Stimulated activated CD8-positive, alpha-beta memory T cell treated with anti-CD3 and anti-CD28 coated beads, Interleukin-15, amount 100 ng/mL, for 48 hours (primary cell): ENCODE data around the gene GALNT6.

Experiments used
- DNase-seq, 2 donors: peaks; one replicate each; pipeline ENCODE4 v3.0.0-alpha.2; 2020; ENCODE audit warnings: low read depth in 2 of 2

GALNT6 gene

DNA sequence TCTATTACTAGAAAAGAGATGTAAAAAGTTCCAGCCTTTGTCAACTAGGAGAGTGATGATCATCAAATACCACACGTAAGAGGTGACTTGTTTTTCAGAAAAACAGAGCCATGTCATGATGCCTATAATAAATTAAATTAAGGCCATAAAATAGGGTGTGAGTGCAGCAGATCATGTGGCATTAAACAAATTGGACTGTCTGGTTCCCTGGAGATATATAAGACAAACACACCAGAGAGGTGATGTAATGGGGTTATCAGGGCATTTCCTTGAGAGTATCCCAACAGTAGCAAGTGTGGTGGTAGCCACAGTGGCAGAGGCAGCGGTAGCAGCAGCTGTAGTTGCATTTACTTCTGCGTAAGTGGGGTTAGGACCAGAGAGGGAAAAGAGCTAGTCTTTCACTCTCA is 14.6 kb upstream of the GALNT6 start:
- DNase-seq, result no peak

DNA sequence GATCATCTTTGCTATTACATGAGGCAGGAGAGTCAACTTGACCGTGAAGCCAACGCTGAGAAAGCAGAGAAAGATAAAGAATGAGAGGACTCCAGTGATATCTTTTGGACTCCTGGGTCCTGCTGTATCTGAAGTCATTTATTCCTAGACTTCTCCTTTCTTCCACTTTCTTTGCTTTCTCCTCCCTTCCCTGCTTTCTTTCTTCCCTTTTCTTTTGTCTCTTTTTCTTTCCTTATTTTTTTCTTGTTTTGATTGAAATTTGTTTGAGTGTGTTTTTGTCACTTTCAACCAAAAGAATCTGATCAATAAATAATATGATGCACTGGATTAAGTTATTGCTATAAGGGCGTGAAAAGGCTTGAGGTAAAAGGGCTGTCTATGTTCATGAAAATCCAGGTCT is 13.4 kb upstream of the GALNT6 start:
- DNase-seq, result no peak

DNA sequence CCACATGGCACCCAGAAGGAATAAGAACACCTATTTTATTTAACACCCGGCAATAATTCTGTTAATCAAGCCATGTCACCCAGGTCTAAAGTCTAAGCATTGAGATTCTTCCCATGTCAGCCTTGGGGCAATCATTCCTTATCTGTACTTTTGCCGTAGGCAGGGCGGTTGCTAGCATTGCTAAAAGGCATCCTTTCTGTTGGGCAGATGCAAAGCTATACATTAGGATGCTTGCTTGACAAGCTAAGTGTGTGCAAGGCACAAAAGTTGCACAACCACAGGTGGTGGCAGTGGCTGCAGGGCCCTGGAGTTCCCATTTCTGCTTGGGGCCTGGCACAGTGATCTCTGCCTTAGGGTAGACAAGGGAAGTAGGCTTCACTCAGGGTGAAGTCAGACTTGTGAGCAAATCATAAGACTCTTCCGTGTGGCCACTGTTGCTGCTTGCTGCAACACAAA is 12.5 kb upstream of the GALNT6 start:
- DNase-seq, result no peak

DNA sequence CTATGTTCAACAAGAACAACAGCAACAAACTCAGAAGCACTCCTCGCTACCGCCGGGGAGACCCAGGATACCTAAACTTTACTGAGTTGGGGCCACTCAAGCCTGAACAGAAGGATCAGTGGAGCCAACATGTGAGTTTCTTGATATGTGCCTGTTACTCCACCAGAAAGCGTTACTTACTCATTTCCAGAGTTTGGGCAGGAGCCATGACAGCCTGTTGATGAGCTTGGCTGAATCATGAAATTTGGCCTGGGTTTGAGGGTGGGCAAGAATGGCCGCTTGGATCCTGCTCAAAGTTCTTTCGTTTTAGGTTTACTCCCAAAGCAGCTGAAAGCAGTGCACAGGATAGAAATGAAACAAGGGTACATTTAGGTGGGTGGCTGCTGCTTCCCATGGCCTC is 12.0 kb upstream of the GALNT6 start:
- DNase-seq, result no peak

DNA sequence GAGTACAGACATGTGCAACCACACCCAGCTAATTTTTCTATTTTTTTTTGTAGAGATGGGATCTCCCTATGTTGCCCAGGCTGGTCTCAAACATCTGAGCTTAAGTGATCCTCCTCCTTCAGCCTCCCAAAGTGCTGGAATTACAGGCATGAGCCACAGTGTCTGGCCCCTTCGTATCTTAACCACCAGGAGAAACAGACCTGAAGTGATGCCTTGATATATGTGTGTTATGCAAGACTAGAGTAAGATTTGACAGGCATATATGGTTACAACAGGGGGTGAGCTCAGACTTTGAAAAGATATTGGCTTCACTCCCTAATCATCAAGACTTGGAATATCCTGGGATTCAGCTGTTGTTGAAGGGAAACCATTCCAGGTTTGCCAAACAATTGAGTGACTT is 10.7 kb upstream of the GALNT6 start:
- DNase-seq, result no peak

DNA sequence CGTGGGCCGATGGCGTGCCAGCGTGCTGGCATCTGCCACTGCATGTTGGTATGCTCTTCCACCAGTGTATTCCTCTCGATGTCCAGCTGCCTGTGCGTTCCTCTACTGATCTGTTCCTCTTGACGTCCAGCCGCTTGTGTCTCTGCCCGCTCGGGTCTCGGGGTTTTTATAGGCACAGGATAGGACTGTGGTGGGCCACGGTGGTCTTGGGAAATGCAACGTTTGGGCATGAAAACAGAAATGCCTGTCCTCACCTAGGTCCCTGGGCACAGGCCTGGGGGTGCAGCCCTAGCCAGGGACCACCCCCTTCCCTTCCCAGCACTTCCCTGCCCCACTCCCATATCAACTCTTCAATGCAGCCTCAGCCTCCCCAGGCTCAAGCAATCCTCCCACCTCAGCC is 10.3 kb upstream of the GALNT6 start:
- DNase-seq, result no peak

GRCh38 chr12:51401020-51401419 is 9.8 kb upstream of the GALNT6 start:
- no peak for DNase-seq

DNA sequence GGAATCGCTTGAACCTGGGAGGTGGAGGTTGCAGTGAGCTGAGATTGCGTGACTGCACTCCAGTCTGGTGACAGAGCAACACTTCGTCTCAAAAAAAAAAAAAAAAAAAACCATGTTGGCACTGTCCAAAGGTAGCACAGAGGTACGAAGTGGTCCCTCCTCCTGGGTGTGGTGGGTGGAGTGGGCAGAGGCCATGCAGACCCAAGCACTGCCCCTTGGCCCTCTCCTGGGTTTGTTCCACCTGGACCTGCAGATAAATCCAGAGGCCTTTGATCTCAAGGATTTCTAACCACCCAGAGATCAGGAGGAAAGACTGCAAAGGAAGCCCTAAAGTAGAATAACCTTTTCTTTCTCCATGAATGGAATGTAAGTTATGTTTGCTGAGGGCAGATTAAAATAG is 8.7 kb upstream of the GALNT6 start:
- DNase-seq, result no peak

- no peak for DNase-seq
Observed at GRCh38 chr12:51397670-51398069, 6.5 kb upstream of the GALNT6 start.

DNA sequence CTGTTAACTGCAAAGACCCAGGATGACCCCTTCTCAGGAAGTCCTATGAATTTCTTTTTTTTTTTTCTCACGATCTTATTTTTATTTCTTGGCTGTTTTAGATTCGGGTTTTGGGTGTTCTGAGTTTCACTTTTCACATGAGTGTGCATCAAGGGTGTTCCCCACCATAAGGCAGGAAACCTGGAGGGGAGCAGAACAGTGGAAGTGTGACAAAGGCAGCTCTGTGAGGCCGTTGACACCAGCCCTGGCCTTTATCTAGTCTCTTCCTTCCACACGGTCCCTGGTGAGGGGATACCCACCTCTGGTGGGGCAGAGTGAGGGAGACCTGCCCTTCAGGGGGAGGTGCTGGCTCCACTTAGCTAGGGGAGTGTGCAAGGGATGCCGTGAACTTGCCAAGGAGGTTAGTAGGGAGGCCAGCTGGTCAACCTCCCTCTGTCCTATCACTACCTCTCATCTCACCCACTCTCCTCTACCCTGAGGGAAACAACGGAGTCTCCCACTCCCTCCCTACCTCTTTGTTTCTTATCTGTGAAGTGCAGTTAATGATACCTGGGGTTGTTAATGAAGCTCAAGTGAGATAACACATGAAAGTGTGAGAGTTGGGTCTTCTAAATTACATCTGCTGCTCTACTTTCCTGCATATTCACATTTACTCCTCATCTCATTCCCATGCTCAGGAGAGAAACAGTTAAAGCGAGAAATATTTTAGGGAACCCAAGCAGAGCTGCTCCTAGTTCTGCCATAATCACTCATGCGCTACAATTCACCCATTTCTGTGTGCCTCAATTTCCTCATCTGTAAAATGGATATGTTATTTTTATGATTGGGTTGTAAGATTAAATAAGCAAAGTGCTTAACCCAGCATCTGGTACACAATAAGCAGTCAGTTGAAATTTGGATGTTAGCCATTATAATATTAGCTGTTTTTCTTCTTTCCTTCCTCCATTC is 4.4 kb upstream of the GALNT6 start:
- peak in 1 of 2 donors; percentile 28 for DNase-seq

GRCh38 chr12:51393676-51394545 is 2.7 kb upstream of the GALNT6 start:
- DNase-seq, result peak; percentile 39 to 47

DNA sequence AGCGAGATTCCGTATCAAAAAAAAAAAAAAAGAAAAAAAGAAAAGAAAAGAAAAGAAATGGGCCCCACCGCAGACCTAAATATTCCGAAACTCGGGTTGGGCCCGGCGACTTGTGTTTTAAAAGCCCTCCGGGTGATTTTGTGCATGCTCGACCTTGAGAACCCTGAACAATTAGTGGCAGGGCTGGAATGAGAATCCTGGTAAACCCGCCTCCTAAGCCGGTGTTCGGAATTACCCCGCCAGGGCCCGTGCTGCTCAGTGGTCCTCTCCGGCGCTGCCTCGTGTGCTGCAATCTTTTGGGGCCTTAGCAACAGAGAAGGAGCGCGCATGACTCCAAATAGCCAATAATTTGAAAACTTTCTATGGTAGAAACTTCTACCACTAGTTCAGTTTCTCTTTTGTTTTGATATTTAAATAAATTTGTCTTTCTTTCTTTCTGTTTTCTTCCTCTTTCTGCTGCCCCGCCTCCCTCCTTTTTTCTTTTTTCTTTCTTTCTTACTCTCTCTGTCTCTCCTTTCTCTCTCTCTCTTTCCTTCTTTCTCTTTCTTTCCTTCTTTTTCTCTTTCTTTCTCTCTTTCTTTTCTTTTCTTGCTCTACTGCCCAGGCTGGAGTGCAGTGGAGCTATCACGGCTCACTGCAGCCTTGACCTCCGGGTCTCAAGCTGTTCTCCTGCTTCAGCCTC is 1.5 kb upstream of the GALNT6 start:
- DNase-seq, result no peak

GRCh38 chr12:51390891-51391282 is 319 bp downstream of the GALNT6 start:
- no peak for DNase-seq

GRCh38 chr12:51390457-51390856 is 749 bp downstream of the GALNT6 start:
- DNase-seq, result no peak

GRCh38 chr12:51389302-51389999 is 1.8 kb downstream of the GALNT6 start:
- DNase-seq, result no peak

DNA sequence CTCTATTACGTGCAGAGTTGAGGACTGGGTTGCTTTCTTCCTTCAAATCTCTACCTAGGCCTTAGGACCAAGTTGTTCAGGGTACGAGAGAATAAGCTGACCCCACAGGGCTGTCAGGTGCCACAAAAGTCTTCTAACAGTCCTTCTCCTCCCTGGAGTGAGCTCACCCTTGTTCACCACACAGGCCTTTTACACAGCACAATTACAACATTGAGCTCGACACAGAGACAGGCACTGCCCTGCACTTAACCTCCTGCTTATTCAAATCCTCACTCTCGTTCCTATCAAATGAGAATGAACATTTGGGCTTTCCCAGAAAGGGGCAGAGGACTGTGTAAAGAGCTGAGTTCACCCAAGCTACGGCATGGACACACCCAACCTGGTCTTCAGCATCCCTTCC is 2.4 kb downstream of the GALNT6 start:
- DNase-seq, result no peak

GRCh38 chr12:51388069-51388799 is 3.0 kb downstream of the GALNT6 start:
- no peak for DNase-seq

- no peak for DNase-seq
Observed at GRCh38 chr12:51386351-51386750, 4.9 kb downstream of the GALNT6 start.

DNA sequence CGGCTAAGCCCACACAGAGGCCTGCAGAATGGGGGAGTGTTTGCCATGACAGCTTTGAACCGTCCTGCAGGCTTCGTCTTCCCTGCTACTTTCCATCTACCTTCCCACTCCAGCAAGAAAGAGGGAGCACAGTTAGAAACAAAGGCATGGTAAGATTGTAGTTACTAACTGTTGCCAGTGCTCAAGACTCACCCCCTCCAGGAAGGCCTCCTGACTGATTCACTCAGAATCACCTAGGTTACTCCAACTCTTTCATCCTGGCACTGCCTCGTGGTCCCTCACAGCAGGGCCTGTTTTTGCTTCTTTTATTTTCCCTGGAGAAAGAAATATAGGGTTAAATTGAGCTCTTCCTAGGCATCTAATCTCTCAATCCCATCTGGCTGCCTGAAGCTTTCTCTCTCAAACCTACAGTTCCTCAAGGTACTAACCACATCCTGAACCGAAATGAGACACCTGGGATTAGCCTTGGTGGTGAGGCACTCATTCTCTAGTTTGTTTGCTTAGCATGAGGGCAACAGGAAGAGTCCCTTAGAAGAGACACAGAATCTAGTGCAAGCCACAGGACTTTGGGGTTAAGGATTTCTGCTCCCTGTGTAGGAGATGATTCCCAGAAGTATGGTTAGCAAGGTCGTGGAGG is 7.8 kb downstream of the GALNT6 start:
- no peak for DNase-seq

DNA sequence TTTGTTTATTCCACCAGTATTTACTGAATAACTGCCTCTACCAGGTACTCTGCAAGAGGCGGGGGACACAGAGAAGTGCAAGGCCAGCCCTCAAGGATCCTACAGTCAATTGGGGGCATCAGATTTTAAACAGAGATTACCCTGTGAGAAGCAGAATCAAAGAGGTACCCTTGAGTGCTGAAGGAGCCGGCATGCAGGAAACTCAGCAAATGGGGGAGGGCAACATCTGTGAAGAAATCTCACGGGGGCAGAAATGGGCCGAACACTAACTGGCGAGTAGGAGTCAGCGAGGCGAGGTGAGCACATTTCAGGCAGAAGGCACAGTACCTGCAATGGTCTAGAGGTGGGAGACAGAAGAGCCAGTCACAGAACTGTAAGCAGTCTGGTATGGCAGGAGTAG is 9.0 kb downstream of the GALNT6 start:
- no peak for DNase-seq
